Omental fat pad (tissue), 4 donors: ENCODE results near the gene JADE3. TPM values are rescaled to one million over a fixed set of nuclear protein-coding genes. Genes with fewer than 3 reads are reported as not detected.
"Not testable (repeated sequence)": the region's sequence is repeated elsewhere in the genome, so short reads cannot be mapped to it uniquely, and the experiment has no call there.

ENCODE experiments used
- ATAC-seq: fragments of 150-250 bp; one replicate; pipeline ENCODE4 v1.9.1; 2016; ENCODE audit warnings: mild to moderate bottlenecking, moderate library complexity; ENCODE audit not compliant: low FRiP score
- DNase-seq: peaks from one replicate; pipeline ENCODE4 v3.0.0-alpha.2; 2019; ENCODE audit warnings: low spot score
- total RNA-seq, 4 donors: library from RNA; depleted of rRNA; stranded (reverse); fragments of >200 nt; gene quantifications; one replicate each; pipeline ENCODE4 v1.1.0, GENCODE V29; 2016
- TF ChIP-seq, protein P1 (sequence below), 3 donors: fragments of 450-650 bp; IDR thresholded peaks; one replicate each; pipeline ENCODE4 v1.5.1; 2016 to 2017; ENCODE audit warnings: antibody characterized with exemption in 3 of 3, mild to moderate bottlenecking in 3 of 3, moderate library complexity in 2 of 3

JADE3 gene
- total RNA-seq, 4 donors from 2014 or later = 3.9 to 6.6 (median 5.4) TPM

DNA sequence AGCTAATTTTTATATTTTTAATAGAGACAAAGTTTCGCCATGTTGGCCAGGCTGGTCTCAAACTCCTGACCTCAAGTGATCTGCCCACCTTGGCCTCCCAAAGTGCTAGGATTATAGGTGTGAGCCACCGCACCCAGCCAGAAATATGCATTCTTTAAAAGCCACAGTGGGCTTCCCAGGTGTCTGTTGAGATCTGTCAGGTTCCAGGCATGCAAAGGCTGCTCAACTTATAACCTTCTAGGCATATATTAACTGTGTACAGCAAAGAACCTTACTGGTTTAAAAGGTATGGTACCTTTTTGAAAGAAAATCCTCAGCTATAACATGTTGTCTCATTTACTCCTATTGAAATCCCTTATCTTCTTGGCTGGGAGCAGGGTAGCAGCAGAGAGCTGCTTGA, 42.5 kb downstream of the JADE3 start:
- TF ChIP-seq, protein P1, sequence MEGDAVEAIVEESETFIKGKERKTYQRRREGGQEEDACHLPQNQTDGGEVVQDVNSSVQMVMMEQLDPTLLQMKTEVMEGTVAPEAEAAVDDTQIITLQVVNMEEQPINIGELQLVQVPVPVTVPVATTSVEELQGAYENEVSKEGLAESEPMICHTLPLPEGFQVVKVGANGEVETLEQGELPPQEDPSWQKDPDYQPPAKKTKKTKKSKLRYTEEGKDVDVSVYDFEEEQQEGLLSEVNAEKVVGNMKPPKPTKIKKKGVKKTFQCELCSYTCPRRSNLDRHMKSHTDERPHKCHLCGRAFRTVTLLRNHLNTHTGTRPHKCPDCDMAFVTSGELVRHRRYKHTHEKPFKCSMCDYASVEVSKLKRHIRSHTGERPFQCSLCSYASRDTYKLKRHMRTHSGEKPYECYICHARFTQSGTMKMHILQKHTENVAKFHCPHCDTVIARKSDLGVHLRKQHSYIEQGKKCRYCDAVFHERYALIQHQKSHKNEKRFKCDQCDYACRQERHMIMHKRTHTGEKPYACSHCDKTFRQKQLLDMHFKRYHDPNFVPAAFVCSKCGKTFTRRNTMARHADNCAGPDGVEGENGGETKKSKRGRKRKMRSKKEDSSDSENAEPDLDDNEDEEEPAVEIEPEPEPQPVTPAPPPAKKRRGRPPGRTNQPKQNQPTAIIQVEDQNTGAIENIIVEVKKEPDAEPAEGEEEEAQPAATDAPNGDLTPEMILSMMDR (IDR thresholded peaks at IDR 0.05) = no peak
- ATAC-seq = no peak

DNA sequence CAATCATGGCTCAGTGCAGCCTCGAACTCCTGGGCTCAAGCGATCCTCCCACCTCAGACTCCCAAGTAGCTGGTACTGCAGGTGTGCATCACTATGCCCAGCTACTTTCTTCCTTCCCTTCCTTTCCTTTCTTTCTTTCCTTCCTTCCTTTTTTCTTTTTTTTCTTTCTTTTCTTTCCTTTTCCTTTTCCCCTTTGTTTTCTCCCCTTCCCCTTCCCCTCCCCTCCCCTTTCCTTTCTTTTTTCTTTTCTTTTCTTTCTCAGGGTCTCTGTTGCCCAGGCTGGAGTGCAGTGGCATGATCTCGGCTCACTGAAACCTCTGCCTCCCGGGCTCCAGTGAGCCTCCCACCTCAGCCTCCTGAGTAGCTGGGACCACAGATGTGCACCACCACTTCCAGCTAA, 44.4 kb downstream of the JADE3 start:
- ATAC-seq = not testable (repeated sequence)

More for the DNA sequence above, 42.5 kb downstream of the JADE3 start:
- DNase-seq = no peak

GRCh38 chrX:46957297-46957696, 45.1 kb downstream of the JADE3 start:
- DNase-seq (no peak), ATAC-seq (no peak)
- TF ChIP-seq, protein P1 (IDR thresholded peaks at IDR 0.05) = no peak

More for the DNA sequence above, 44.4 kb downstream of the JADE3 start:
- DNase-seq = not testable (repeated sequence)

- TF ChIP-seq, protein P1 (IDR thresholded peaks at IDR 0.05) = no peak
- no peak for DNase-seq
- ATAC-seq = peak; percentile 37
Measured at GRCh38 chrX:46959101-46959500, 46.9 kb downstream of the JADE3 start.

DNA sequence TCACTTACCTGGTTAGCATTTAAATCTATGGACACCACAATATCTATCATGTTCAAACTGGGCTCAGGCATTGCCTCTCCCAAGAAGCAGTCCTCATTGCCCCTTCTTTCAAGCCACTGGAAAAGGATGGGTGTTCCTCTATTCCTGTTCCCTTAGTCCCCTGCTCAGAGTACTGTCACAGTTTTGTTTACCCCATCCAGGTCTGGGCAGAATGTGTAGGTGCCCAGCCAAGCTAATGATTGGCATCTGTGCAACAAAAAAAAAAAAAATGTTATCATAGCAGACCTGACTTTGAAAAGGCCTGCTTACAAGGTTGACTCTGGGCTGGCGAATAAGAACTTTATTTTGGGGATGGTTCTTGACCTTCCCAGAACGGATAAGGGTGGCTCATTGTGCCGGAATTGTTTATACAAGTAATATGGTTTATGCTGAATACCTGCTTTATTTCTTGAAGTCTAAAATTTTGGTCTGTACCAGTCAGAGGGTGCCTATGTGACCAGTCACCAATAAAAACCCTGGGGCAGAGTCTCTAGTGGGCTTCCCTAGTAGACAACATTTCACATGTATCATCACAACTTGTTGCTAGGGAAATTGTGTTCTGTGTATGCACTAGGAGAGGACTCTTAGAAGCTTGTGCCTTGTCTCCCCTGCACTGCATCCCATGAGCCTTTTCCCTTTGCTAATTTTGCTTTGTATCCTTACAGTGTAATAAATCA, 47.9 kb downstream of the JADE3 start:
- TF ChIP-seq, protein P1 (IDR thresholded peaks at IDR 0.05) = no peak
- ATAC-seq = no peak

GRCh38 chrX:46961097-46961496, 48.9 kb downstream of the JADE3 start:
- ATAC-seq (no peak), DNase-seq (no peak)
- TF ChIP-seq, protein P1 (IDR thresholded peaks at IDR 0.05) = no peak

More for the DNA sequence above, 47.9 kb downstream of the JADE3 start:
- DNase-seq = no peak

DNA sequence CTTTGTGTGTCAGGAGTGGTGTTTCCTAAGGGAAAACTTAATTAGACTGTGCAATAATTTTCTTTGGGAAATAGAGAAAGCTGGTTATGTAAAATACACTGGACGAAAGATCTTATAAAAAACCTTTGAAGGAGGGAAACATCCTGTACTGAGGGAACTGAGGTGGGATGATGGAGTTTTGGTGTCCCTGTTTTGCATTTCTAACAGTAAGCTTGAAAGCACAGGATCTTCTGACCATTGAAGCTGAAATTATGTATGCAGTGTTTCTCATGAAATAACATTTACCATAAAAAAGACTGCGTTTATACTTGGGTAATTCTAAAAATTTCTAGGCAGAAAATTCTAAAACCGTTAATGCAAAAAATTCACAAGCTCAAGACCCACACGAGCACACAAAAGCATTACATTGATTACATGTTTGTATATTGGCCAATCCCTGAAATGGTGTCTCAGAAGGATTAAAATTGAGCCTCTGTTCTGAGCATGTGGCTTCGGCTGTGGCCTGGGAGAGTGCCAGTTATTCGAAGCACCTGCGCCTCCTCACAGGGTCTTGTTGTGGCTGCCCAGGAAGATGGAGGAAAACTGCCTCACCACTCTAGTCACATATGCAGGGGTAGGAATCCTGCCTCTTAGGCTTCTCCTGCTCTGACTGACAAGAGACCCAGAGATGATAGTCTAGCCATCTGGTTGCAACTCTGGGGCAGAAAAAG, 49.5 kb downstream of the JADE3 start:
- no peak for DNase-seq
- ATAC-seq = no peak
- TF ChIP-seq, protein P1 (IDR thresholded peaks at IDR 0.05) = no peak
